Measurements from ENCODE around the gene TNFSF8. TPM values are rescaled to one million over a fixed set of nuclear protein-coding genes. Genes with fewer than 3 reads are reported as not detected.

TNFSF8 gene
- total RNA-seq, 1 experiment from 2014 or later, result not detected

DNA sequence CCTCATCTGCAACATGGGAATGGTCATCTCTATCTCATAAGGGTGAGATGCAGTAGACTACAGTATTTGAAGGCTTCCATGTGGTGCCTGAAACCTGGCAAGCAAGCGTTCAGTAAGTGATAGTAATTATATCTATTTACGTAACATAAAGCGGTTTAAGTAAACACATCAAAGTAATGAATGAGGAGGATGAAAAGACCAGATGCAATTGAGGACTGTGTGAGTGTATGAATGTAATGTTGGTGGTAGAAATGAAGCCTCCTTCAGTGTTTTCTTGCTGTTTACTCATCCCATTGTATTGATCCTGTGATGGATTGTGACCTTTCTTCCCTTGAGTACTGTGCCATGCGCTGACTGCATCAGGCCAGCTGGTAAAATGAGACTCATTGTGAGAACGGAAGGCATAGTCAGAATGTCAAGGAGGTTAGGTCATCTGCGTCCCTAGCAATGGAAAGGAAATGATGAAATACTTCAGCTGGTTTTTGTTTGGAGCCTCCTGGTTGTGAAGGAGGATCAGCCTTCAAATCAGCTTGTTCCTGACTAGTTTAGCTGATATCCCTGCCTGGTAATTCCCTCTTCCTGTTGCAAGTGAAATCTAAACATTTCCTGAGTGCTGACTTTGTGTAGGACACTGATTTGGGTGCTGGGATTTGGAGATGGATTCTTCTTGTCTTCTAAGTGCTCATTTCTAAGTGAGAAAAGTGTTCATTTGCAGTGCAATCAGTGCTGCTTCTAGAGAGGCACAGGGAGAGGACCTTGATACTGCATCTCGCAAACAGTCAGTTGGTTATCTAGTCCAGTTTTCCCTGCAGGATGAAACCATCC is 35.6 kb downstream of the TNFSF8 start:
- peaks cover 5% of the 10 kb centered on the region for H3K36me3 Mint-ChIP-seq (ENCODE audit: insufficient read depth, unreplicated experiment)
- no peaks in the 10 kb centered on the region for H3K27me3 Mint-ChIP-seq (ENCODE audit: unreplicated experiment)
- H3K4me3 Mint-ChIP-seq (ENCODE audit: low read depth, unreplicated experiment), result no peak overlapping the region
- peaks cover 2% of the 10 kb centered on the region for H3K9me3 Mint-ChIP-seq (ENCODE audit: low read depth, unreplicated experiment)
- BruUV-seq (replicated peaks), result no TSS peak
- H3K27ac Mint-ChIP-seq (ENCODE audit: unreplicated experiment), result peak overlapping the region; percentile 50
- H3K4me1 Mint-ChIP-seq (ENCODE audit: low read depth, unreplicated experiment), result peaks cover 39% of the 10 kb centered on the region
- intact Hi-C loops (cut with micrococcal nuclease; ENCODE audit: unreplicated experiment), result no loop called here
- peak; percentile 40 for DNase-seq
- CTCF ChIA-PET, result interaction anchor here (0.6 kb wide), 1 partner anchor 253 kb away, joined by 3 read pairs; no protein-coding TSS in a partner anchor
- TF ChIP-seq, protein P1, sequence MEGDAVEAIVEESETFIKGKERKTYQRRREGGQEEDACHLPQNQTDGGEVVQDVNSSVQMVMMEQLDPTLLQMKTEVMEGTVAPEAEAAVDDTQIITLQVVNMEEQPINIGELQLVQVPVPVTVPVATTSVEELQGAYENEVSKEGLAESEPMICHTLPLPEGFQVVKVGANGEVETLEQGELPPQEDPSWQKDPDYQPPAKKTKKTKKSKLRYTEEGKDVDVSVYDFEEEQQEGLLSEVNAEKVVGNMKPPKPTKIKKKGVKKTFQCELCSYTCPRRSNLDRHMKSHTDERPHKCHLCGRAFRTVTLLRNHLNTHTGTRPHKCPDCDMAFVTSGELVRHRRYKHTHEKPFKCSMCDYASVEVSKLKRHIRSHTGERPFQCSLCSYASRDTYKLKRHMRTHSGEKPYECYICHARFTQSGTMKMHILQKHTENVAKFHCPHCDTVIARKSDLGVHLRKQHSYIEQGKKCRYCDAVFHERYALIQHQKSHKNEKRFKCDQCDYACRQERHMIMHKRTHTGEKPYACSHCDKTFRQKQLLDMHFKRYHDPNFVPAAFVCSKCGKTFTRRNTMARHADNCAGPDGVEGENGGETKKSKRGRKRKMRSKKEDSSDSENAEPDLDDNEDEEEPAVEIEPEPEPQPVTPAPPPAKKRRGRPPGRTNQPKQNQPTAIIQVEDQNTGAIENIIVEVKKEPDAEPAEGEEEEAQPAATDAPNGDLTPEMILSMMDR (IDR thresholded peaks at IDR 0.05; ENCODE audit: unreplicated experiment), result no peak

DNA sequence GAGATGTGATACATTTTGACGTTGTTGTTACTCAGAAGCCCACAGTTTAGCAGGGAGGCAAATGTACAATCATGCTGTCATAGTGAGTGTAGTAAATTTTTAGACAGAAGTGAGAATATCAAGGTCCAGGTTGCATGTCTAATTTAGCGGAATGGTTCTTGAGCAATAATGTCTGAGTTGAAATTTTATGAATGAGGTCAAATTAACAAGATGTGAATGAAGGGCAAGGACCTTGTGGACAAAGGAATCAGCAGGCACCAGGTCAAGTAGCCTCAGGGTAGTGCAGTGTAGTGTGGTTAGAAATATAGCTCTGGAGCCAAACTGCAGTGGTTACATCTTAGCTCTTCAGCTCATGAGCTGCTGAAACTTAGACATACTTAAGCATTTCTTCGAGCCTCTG is 36.2 kb downstream of the TNFSF8 start:
- CTCF ChIA-PET, result no interaction called here
- intact Hi-C loops (cut with micrococcal nuclease; ENCODE audit: unreplicated experiment), result no loop called here
- H3K4me3 Mint-ChIP-seq (ENCODE audit: low read depth, unreplicated experiment), result no peak overlapping the region
- TF ChIP-seq, protein P1 (IDR thresholded peaks at IDR 0.05; ENCODE audit: unreplicated experiment), result no peak
- no peaks in the 10 kb centered on the region for H3K27me3 Mint-ChIP-seq (ENCODE audit: unreplicated experiment)
- H3K4me1 Mint-ChIP-seq (ENCODE audit: low read depth, unreplicated experiment), result peaks cover 42% of the 10 kb centered on the region
- DNase-seq, result no peak
- H3K27ac Mint-ChIP-seq (ENCODE audit: unreplicated experiment), result peak overlapping the region; percentile 50
- no TSS peak for BruUV-seq (replicated peaks)
- H3K9me3 Mint-ChIP-seq (ENCODE audit: low read depth, unreplicated experiment), result peaks cover 2% of the 10 kb centered on the region
- peaks cover 5% of the 10 kb centered on the region for H3K36me3 Mint-ChIP-seq (ENCODE audit: insufficient read depth, unreplicated experiment)

DNA sequence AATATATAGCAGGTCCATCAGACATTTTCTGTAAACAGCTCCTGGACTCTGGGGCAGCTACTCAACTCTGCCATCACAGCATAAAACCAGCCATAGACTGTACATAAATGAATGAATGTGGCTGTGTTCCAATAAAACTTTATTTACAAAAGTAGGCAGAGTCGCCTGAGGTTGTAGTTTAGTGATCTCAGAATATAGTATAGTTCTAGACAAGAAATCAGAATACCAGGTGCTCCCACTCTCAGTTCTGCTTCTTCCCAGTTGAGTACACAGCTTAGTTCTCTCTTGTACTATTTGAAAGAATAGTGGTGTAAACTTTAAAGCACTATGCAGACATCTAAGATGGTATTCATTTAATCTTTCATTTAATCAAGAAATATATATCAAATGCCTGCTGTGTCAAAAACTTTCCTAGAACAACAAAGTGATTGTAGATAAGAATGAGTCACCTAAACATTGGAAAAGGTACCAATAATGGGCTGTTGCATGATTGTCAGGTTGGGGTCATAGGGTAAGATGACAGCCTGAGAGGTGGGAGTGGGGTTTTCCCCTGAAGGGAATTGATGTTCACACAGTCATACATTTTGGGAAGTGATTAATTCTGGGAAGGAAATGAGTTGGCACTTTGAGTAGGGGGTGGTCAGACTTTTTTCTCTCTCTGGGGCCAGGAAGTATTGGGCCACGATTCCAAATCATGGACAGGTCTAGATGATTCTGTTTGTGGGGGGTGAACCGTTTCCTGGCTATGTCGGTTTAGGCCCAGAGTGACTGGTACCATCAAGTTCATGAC is 37.0 kb downstream of the TNFSF8 start:
- no peak for DNase-seq
- TF ChIP-seq, protein P1 (IDR thresholded peaks at IDR 0.05; ENCODE audit: unreplicated experiment), result no peak
- no peak overlapping the region for H3K4me3 Mint-ChIP-seq (ENCODE audit: low read depth, unreplicated experiment)
- H3K27ac Mint-ChIP-seq (ENCODE audit: unreplicated experiment), result peak overlapping the region; percentile 50
- H3K4me1 Mint-ChIP-seq (ENCODE audit: low read depth, unreplicated experiment), result peaks cover 42% of the 10 kb centered on the region
- CTCF ChIA-PET, result no interaction called here
- intact Hi-C loops (cut with micrococcal nuclease; ENCODE audit: unreplicated experiment), result no loop called here
- no peaks in the 10 kb centered on the region for H3K27me3 Mint-ChIP-seq (ENCODE audit: unreplicated experiment)
- peaks cover 2% of the 10 kb centered on the region for H3K9me3 Mint-ChIP-seq (ENCODE audit: low read depth, unreplicated experiment)
- no TSS peak for BruUV-seq (replicated peaks)
- H3K36me3 Mint-ChIP-seq (ENCODE audit: insufficient read depth, unreplicated experiment), result peaks cover 5% of the 10 kb centered on the region

DNA sequence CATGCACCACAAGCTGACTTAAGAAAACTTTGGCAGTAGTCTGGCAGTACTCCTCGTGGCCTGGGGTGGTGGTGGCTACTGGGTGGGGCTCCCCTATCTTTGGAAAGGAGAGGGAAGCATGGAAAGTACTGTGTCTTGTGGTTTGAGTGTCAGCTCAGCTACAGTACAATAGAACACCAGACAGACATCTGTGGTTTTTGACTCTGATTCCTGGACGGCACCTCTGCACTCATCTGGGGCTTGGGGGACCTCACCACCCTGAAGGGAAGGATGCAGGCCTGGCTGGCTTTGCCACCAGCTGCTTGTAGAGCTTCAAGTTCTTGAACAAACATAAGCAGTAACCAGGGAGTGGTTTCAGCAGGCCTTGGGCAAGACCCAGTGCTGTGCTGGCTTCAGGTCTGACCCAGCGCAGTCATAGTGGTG is 40.6 kb downstream of the TNFSF8 start:
- BruUV-seq (replicated peaks), result no TSS peak
- no peak overlapping the region for H3K27ac Mint-ChIP-seq (ENCODE audit: unreplicated experiment)
- DNase-seq, result no peak
- CTCF ChIA-PET, result no interaction called here
- H3K4me3 Mint-ChIP-seq (ENCODE audit: low read depth, unreplicated experiment), result no peak overlapping the region
- H3K27me3 Mint-ChIP-seq (ENCODE audit: unreplicated experiment), result no peaks in the 10 kb centered on the region
- intact Hi-C loops (cut with micrococcal nuclease; ENCODE audit: unreplicated experiment), result no loop called here
- H3K4me1 Mint-ChIP-seq (ENCODE audit: low read depth, unreplicated experiment), result peaks cover 43% of the 10 kb centered on the region
- H3K9me3 Mint-ChIP-seq (ENCODE audit: low read depth, unreplicated experiment), result peaks cover 6% of the 10 kb centered on the region
- TF ChIP-seq, protein P1 (IDR thresholded peaks at IDR 0.05; ENCODE audit: unreplicated experiment), result no peak
- peaks cover 8% of the 10 kb centered on the region for H3K36me3 Mint-ChIP-seq (ENCODE audit: insufficient read depth, unreplicated experiment)
